CD4-positive, alpha-beta T cell (primary cell): ENCODE results near the gene ONECUT1. TPM values are rescaled to one million over a fixed set of nuclear protein-coding genes. Genes with fewer than 3 reads are reported as not detected.

Source experiments
- ATAC-seq: fragments of 200-7000 bp; cut with Tn5 transposase; one replicate; pipeline ENCODE4 v1.10.0; 2022; ENCODE audit warnings: mild to moderate bottlenecking; ENCODE audit not compliant: poor library complexity
- CTCF ChIA-PET: fragments of 350-600 bp; sonication (Branson Sonifier 250); formaldehyde crosslinking; loops from one replicate; lab custom pipeline; 2021; ENCODE audit warnings: antibody characterized with exemption, inconsistent platforms; lab: Charles Lee
- POLR2A ChIA-PET: fragments of 350-600 bp; sonication (Branson Sonifier 250); formaldehyde crosslinking; loops from one replicate; lab custom pipeline; 2021; ENCODE audit warnings: antibody characterized with exemption, inconsistent platforms; lab: Charles Lee
- DNase-seq, 14 experiments: peaks; one replicate each; pipeline ENCODE4 v3.0.0-alpha.2; 2013 to 2020; ENCODE audit warnings: mixed read lengths in 2 of 14
- H3K27ac ChIP-seq, 2 donors: one replicate each; pipeline versions ENCODE4 v1.5.1 to v1.7.0; 2013; ENCODE audit warnings: low read length in 2 of 2, low read depth in 1 of 2, mild to moderate bottlenecking in 1 of 2
- H3K27me3 ChIP-seq, 2 experiments: 1 replicate in 1 of 2; 2 replicates in 1 of 2; pipeline versions ENCODE4 v1.6.1 to v1.7.0; 2013; ENCODE audit warnings: low read length in 2 of 2, control low read depth in 1 of 2, mild to moderate bottlenecking in 1 of 2, moderate library complexity in 1 of 2; ENCODE audit not compliant: insufficient read depth in 2 of 2, control insufficient read depth in 1 of 2
- H3K36me3 ChIP-seq: one replicate; pipeline ENCODE4 v1.6.1; 2013; ENCODE audit warnings: low read length, control low read depth; ENCODE audit not compliant: insufficient read depth
- H3K4me1 ChIP-seq: one replicate; pipeline ENCODE4 v1.6.1; 2013; ENCODE audit warnings: low read length, control low read depth; ENCODE audit not compliant: insufficient read depth
- H3K4me3 ChIP-seq: one replicate; pipeline ENCODE4 v1.5.1; 2013; ENCODE audit warnings: mild to moderate bottlenecking, low read length, moderate library complexity
- H3K9me3 ChIP-seq, 2 experiments: 1 replicate in 1 of 2; 2 replicates in 1 of 2; pipeline versions ENCODE4 v1.6.1 to v1.7.0; 2013; ENCODE audit warnings: low read length in 2 of 2, mild to moderate bottlenecking in 2 of 2, control low read depth in 1 of 2, moderate library complexity in 1 of 2; ENCODE audit not compliant: control insufficient read depth in 1 of 2, insufficient read depth in 1 of 2
- H3K27ac Mint-ChIP-seq: one replicate; pipeline ENCODE4 v1.8.0; 2020; ENCODE audit warnings: mixed read lengths
- H3K27me3 Mint-ChIP-seq: one replicate; pipeline ENCODE4 v1.8.0; 2021; ENCODE audit warnings: mixed read lengths
- H3K36me3 Mint-ChIP-seq: one replicate; pipeline ENCODE4 v1.8.0; 2021; ENCODE audit warnings: low read depth, mixed read lengths
- H3K4me1 Mint-ChIP-seq: one replicate; pipeline ENCODE4 v1.8.0; 2021; ENCODE audit warnings: low read depth, mixed read lengths
- H3K4me3 Mint-ChIP-seq: one replicate; pipeline ENCODE4 v1.8.0; 2020; ENCODE audit warnings: mild to moderate bottlenecking, mixed read lengths
- H3K9me3 Mint-ChIP-seq: one replicate; pipeline ENCODE4 v1.8.0; 2020; ENCODE audit warnings: mixed read lengths
- CTCF ChIP-seq: fragments of 200-600 bp; IDR thresholded peaks from one replicate; pipeline ENCODE4 v1.8.0; 2022; ENCODE audit warnings: antibody characterized with exemption, mild to moderate bottlenecking
- intact Hi-C, 2 experiments: fragments of 100-400 bp; cut with DNase I in 1 of 2; cut with micrococcal nuclease in 1 of 2; formaldehyde crosslinking; loops; one replicate each; pipeline versions ENCODE4 v1.15.1 to v1.9.0; 2023 to 2025; cut with DNase I, micrococcal nuclease
- total RNA-seq, 174 experiments: library from RNA in 2 of 174; stranded (reverse) in 2 of 174; gene quantifications; one replicate each; pipeline ENCODE4 v1.2.3 and lab custom pipeline; 2021 to 2026

ONECUT1 gene
- total RNA-seq, 2 experiments from 2014 or later, result not detected

GRCh38 chr15:52778457-52778856 is 11.7 kb downstream of the ONECUT1 start:
- intact Hi-C loops, result no loop called here
- ChIA-PET CTCF (no interaction called here), POLR2A (interaction anchor here (1.1 kb wide), 1 partner anchor 26 kb away, joined by 3 read pairs; no protein-coding TSS in a partner anchor)
- H3K4me1 Mint-ChIP-seq, result peaks cover 13% of the 10 kb centered on the region
- H3K4me3 Mint-ChIP-seq, result no peak overlapping the region
- H3K27me3 Mint-ChIP-seq, result peaks cover 87% of the 10 kb centered on the region
- Histone ChIP-seq H3K4me1 (peaks cover 12% of the 10 kb centered on the region), H3K9me3 (peaks cover 0 to 4% of the 10 kb centered on the region in 2 experiments), H3K27ac (no peak overlapping the region), H3K36me3 (no peaks in the 10 kb centered on the region), H3K4me3 (no peak overlapping the region), H3K27me3 (peaks cover 42 to 82% of the 10 kb centered on the region in 2 experiments)
- H3K36me3 Mint-ChIP-seq, result no peaks in the 10 kb centered on the region
- H3K9me3 Mint-ChIP-seq, result no peaks in the 10 kb centered on the region
- no peak for ATAC-seq
- no peak for DNase-seq
- H3K27ac Mint-ChIP-seq, result no peak overlapping the region
- TF ChIP-seq CTCF, result no peak

GRCh38 chr15:52772766-52773165 is 17.4 kb downstream of the ONECUT1 start:
- Mint-ChIP-seq H3K4me1 (no peaks in the 10 kb centered on the region), H3K36me3 (no peaks in the 10 kb centered on the region), H3K27me3 (peaks cover 73% of the 10 kb centered on the region), H3K9me3 (no peaks in the 10 kb centered on the region), H3K4me3 (no peak overlapping the region), H3K27ac (no peak overlapping the region)
- no peak for TF ChIP-seq CTCF
- H3K4me3 ChIP-seq, result no peak overlapping the region
- CTCF ChIA-PET, result no interaction called here
- POLR2A ChIA-PET, result no interaction called here
- no peak overlapping the region for H3K27ac ChIP-seq
- H3K4me1 ChIP-seq, result no peaks in the 10 kb centered on the region
- no peaks in the 10 kb centered on the region for H3K36me3 ChIP-seq
- H3K27me3 ChIP-seq, result peaks cover 20 to 68% of the 10 kb centered on the region in 2 experiments
- DNase-seq, result no peak
- intact Hi-C loops, result no loop called here
- ATAC-seq, result no peak
- no peaks in the 10 kb centered on the region for H3K9me3 ChIP-seq

- no peaks in the 10 kb centered on the region for H3K4me1 Mint-ChIP-seq
Measured at GRCh38 chr15:52765785-52766184, 24.4 kb downstream of the ONECUT1 start.

More at GRCh38 chr15:52765785-52766184, 24.4 kb downstream of the ONECUT1 start:
- Histone ChIP-seq H3K36me3 (no peaks in the 10 kb centered on the region), H3K4me1 (no peaks in the 10 kb centered on the region), H3K27me3 (peaks cover 20 to 21% of the 10 kb centered on the region in 2 experiments), H3K4me3 (no peak overlapping the region), H3K27ac (no peak overlapping the region), H3K9me3 (no peaks in the 10 kb centered on the region)
- no peak for TF ChIP-seq CTCF
- POLR2A ChIA-PET, result no interaction called here
- ATAC-seq, result no peak
- H3K36me3 Mint-ChIP-seq, result no peaks in the 10 kb centered on the region
- no peak overlapping the region for H3K4me3 Mint-ChIP-seq
- CTCF ChIA-PET, result no interaction called here
- H3K27ac Mint-ChIP-seq, result no peak overlapping the region
- intact Hi-C loops, result no loop called here
- H3K9me3 Mint-ChIP-seq, result no peaks in the 10 kb centered on the region
- H3K27me3 Mint-ChIP-seq, result peaks cover 58% of the 10 kb centered on the region
- no peak for DNase-seq
